Prostate gland (tissue), 2 donors: Measurements from ENCODE around the gene MUSK. TPM values are rescaled to one million over a fixed set of nuclear protein-coding genes. Genes with fewer than 3 reads are reported as not detected.

Source experiments
- DNase-seq: peaks from one replicate; pipeline ENCODE4 v3.0.0-alpha.2; 2019; ENCODE audit warnings: low spot score
- H3K27ac ChIP-seq, 2 donors: fragments of 200-600 bp; sonication (generic); 2 replicates each; pipeline ENCODE4 v1.5.1; 2017 to 2019
- H3K27me3 ChIP-seq: fragments of 200-600 bp; sonication (generic); replicated peaks from 2 replicates; pipeline ENCODE4 v1.5.1; 2019; ENCODE audit not compliant: insufficient read depth
- H3K36me3 ChIP-seq, 2 donors: fragments of 200-600 bp; sonication (generic); 1 replicate in 1 of 2; 2 replicates in 1 of 2; pipeline versions ENCODE4 v1.5.1 to v1.8.1; 2017 to 2019
- H3K4me1 ChIP-seq: fragments of 200-600 bp; sonication (generic); replicated peaks from 2 replicates; pipeline ENCODE4 v1.5.1; 2019
- H3K4me3 ChIP-seq, 2 donors: fragments of 200-600 bp; sonication (generic); 2 replicates each; pipeline ENCODE4 v1.5.1; 2017 to 2019
- H3K9me3 ChIP-seq: fragments of 200-600 bp; sonication (generic); 2 replicates; pipeline ENCODE4 v1.5.1; 2017
- POLR2A ChIP-seq: fragments of 450-650 bp; IDR thresholded peaks from one replicate; pipeline ENCODE4 v1.6.1; 2016; ENCODE audit warnings: antibody characterized with exemption, mild to moderate bottlenecking
- POLR2AphosphoS5 ChIP-seq: sonication (generic); formaldehyde crosslinking; IDR thresholded peaks from one replicate; pipeline ENCODE4 v1.6.1; 2017; ENCODE audit warnings: antibody characterized with exemption
- WGBS: methylation state at CpG from one replicate; pipeline ENCODE4 v1.1.5; 2018; 5-methylcytosine and 5-hydroxymethylcytosine counted together
- intact Hi-C: fragments of 100-400 bp; cut with DNase I; formaldehyde crosslinking; loops from one replicate; pipeline ENCODE4 v1.14.2; 2022
- total RNA-seq, 2 donors: library from RNA; depleted of rRNA; stranded (reverse); fragments of >200 nt; gene quantifications; one replicate each; pipeline ENCODE4 v1.1.0, GENCODE V29; 2016
- TF ChIP-seq, protein P1 (sequence below), 4 experiments: fragments of 200-600 bp in 2 of 4; fragments of 450-650 bp in 2 of 4; sonication (generic) in 2 of 4; IDR thresholded peaks; 1 replicate in 3 of 4; 2 replicates in 1 of 4; pipeline ENCODE4 v1.5.1; 2016 to 2019; ENCODE audit warnings: antibody characterized with exemption in 4 of 4, mild to moderate bottlenecking in 2 of 4, moderate library complexity in 2 of 4

The MUSK gene
- total RNA-seq, 2 donors from 2014 or later = 0.64 to 7.6 TPM

DNA sequence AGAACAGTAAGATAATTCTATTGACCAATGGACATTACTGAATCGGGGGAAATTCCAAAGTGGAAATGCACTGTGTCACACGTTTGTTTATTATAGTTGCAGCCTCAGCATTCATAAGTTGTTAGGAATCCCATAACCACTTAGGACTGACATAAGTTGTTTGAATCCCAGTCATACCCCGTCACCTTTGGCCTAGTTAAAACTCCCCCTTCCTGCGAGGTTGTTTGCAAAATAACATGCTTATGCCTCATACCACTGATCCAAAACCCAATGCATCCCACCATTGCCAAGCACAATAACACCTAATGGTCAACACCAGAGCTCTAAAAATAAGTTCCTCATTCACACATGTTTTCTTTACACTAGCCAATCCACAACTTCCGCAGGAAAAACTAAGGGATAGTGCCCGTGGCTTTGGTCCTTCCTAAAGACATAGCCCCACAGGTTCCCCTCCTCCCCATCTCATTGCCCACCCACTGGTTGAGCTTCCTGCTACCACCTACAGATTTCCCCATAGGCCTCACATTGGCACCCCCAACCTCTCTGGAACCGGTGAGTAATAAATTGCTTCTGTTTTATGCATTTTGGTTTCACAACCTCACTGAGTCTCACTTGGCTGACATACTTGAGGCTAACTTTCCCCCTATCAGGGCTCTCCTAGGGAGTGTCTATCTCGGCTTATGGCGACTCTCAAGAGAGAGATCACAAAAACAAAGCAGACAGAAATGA, 42.3 kb upstream of the MUSK start:
- no peaks in the 10 kb centered on the region for H3K4me1 ChIP-seq
- no peak overlapping the region for H3K27ac ChIP-seq
- DNase-seq = no peak
- no peaks in the 10 kb centered on the region for H3K36me3 ChIP-seq
- TF ChIP-seq, protein P1, sequence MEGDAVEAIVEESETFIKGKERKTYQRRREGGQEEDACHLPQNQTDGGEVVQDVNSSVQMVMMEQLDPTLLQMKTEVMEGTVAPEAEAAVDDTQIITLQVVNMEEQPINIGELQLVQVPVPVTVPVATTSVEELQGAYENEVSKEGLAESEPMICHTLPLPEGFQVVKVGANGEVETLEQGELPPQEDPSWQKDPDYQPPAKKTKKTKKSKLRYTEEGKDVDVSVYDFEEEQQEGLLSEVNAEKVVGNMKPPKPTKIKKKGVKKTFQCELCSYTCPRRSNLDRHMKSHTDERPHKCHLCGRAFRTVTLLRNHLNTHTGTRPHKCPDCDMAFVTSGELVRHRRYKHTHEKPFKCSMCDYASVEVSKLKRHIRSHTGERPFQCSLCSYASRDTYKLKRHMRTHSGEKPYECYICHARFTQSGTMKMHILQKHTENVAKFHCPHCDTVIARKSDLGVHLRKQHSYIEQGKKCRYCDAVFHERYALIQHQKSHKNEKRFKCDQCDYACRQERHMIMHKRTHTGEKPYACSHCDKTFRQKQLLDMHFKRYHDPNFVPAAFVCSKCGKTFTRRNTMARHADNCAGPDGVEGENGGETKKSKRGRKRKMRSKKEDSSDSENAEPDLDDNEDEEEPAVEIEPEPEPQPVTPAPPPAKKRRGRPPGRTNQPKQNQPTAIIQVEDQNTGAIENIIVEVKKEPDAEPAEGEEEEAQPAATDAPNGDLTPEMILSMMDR (IDR thresholded peaks at IDR 0.05) = no peak
- TF ChIP-seq POLR2A = no peak
- TF ChIP-seq POLR2AphosphoS5 = no peak
- no peaks in the 10 kb centered on the region for H3K9me3 ChIP-seq
- no peaks in the 10 kb centered on the region for H3K27me3 ChIP-seq
- intact Hi-C loops = no loop called here
- 67% methylated on average over 9 of the region's 9 CpGs for WGBS
- no peak overlapping the region for H3K4me3 ChIP-seq

DNA sequence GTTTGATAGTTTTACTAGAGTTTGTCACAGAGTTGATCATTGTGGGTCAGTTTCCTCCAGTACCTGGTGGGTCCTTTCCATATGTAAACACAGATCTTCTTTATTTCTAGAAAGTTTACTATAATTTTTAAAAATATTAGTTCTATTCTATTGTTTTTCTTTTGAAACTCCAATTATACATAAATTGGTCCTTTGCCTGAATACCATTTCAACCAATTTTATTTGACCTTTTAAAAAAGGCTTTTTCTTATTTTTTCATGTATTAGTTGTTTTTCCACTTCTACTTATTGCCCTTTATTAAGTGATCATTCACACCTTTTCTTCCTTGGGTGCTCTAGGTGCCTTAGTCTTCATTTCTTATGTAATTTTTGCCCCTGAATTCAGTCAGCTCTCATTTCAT, 33.0 kb upstream of the MUSK start:
- TF ChIP-seq POLR2AphosphoS5 = no peak
- TF ChIP-seq, protein P1 (IDR thresholded peaks at IDR 0.05) = no peak
- no peak for TF ChIP-seq POLR2A
- intact Hi-C loops = no loop called here
- Histone ChIP-seq H3K36me3 (no peaks in the 10 kb centered on the region), H3K4me1 (no peaks in the 10 kb centered on the region), H3K9me3 (no peaks in the 10 kb centered on the region), H3K27ac (no peak overlapping the region), H3K4me3 (no peak overlapping the region), H3K27me3 (no peaks in the 10 kb centered on the region)
- DNase-seq = no peak

DNA sequence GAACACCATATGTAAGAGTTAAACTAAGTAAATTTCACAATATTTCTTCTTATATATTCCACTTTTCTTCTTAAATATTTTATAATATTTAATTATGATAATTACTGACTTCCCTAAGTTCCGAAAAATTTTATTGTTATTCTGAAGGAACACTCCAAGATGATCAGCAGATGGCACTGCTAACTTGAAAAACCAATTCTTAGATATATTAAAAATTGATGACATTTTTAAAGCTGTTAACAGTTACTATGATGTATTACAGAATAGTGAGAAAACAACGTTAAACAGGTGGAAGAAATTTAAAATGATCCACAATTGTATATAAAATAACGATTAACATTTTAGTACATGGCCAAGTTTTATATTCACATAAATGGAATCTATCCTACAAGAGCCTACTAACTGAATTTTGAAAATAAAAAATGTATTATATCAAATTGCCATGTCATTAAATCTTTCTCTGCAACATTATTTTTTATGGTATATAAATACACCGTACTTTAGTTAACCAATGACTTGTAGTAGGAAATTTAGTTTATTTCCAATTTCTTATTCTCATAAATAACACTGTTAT, 30.1 kb upstream of the MUSK start:
- Histone ChIP-seq H3K27me3 (no peaks in the 10 kb centered on the region), H3K27ac (no peak overlapping the region), H3K4me3 (no peak overlapping the region), H3K36me3 (no peaks in the 10 kb centered on the region), H3K9me3 (no peaks in the 10 kb centered on the region), H3K4me1 (no peaks in the 10 kb centered on the region)
- WGBS = 47% methylated on average over 4 of the region's 4 CpGs
- intact Hi-C loops = loop anchor here (2.0 kb wide), 1 partner anchor 660 kb away; no protein-coding TSS in a partner anchor
- no peak for DNase-seq
- TF ChIP-seq, protein P1 (IDR thresholded peaks at IDR 0.05) = peak in 3 of 4 experiments; percentile 44 to 67 (median 57)
- no peak for TF ChIP-seq POLR2A

DNA sequence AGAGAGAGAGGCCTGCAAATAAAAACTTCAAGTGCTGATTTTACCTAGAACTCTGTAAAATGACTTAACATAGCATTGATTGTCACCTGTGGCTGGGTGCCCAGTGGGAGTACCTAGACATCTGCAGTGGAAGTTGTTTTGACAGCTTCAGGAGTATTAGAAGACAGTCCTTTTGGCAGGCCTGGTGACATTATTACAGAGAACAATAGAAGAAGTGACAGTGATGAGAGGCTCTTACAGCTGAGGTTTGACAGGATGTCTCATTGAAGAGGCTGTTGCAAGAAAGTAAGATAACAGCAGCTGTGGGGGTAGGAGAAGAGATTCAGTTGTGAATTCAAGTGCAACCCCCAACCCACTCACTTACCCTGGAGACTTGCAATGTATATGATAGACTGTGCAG, 27.9 kb upstream of the MUSK start:
- intact Hi-C loops = no loop called here
- TF ChIP-seq, protein P1 (IDR thresholded peaks at IDR 0.05) = no peak
- no peak for TF ChIP-seq POLR2A
- no peak for TF ChIP-seq POLR2AphosphoS5
- Histone ChIP-seq H3K27me3 (no peaks in the 10 kb centered on the region), H3K36me3 (no peaks in the 10 kb centered on the region), H3K27ac (no peak overlapping the region), H3K4me3 (no peak overlapping the region), H3K9me3 (no peaks in the 10 kb centered on the region), H3K4me1 (no peaks in the 10 kb centered on the region)
- no peak for DNase-seq

DNA sequence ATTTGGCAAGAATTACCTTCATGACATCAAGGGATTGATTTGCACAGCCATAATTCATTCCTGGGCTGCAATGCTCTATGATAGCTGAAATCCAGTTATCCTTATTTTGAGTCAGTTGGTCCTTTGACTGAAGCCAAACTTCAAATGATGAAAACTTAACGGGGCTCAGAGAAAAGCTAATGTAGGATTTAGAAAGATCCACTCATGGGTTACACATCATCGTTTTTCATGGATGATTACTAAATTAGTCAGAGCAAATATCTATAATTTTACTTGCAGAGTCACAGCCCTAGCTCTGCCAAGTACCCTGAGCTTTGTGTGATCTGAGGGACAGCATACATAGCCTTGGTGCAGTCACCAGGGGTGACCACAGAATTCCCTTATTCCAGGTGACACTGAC, 27.3 kb upstream of the MUSK start:
- TF ChIP-seq, protein P1 (IDR thresholded peaks at IDR 0.05) = no peak
- no peak for TF ChIP-seq POLR2A
- no peak for TF ChIP-seq POLR2AphosphoS5

More for the DNA sequence above, 27.3 kb upstream of the MUSK start:
- Histone ChIP-seq H3K4me1 (no peaks in the 10 kb centered on the region), H3K27ac (no peak overlapping the region), H3K27me3 (no peaks in the 10 kb centered on the region), H3K4me3 (no peak overlapping the region), H3K9me3 (no peaks in the 10 kb centered on the region), H3K36me3 (no peaks in the 10 kb centered on the region)
- intact Hi-C loops = no loop called here
- 73% methylated on average over 2 of the region's 2 CpGs for WGBS
- DNase-seq = no peak
